ENCODE results near the gene SLC36A1.
A peak's percentile ranks its signal among the peaks of the same experiment; 100 is the strongest.
"Not testable (repeated sequence)": the region's sequence is repeated elsewhere in the genome, so short reads cannot be mapped to it uniquely, and the experiment has no call there.

SLC36A1 gene

DNA sequence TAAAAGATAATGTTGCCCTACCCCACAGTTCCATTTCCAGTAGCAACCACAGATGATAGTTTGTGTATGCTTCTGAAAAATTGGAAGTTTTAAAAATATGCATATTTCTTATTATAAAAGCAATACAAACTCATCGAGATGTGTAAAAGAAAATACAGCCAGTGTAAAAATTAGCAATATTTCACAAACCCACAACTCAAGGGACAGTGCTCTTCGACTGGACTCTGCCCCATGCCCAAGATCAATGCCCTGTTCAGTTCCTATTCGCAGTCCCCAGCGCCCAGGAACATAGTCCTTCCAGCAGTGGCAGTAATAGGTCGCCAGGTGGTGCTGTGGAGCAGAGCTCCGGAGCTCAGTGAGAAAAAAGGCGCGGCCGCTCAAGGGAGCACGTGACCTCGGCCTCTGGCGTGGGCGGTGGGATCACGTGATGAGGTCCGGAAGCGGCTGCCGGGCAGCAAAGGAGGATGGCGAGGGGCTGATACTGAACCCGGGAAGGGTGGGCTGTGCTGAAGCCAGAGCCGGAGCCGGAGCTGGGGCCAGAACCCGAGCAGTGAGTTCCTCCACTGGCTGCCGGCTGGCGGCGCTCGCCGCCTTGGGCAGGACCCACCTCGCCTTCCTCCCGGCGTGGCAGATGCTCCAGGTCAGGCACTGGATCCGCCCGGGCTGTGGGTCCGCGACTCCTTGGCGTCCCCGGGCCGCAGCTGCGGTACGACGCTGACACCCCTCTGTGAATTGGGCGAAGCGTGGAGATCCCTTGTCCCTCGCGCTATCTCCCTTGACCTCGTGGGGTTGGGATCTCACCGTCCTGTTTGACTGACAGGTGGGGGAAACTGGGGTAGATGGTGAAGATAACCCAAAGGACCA is at the start of gene SLC36A1:
SLC36A1 (plus strand) TSS at position 430 of the 864 bp plus-strand sequence. CDS start 11,190 bp downstream, outside the sequence.
- DNase-seq (ENCODE audit: low read depth in 2 of 2) = peak; percentile 83 to 90

DNA sequence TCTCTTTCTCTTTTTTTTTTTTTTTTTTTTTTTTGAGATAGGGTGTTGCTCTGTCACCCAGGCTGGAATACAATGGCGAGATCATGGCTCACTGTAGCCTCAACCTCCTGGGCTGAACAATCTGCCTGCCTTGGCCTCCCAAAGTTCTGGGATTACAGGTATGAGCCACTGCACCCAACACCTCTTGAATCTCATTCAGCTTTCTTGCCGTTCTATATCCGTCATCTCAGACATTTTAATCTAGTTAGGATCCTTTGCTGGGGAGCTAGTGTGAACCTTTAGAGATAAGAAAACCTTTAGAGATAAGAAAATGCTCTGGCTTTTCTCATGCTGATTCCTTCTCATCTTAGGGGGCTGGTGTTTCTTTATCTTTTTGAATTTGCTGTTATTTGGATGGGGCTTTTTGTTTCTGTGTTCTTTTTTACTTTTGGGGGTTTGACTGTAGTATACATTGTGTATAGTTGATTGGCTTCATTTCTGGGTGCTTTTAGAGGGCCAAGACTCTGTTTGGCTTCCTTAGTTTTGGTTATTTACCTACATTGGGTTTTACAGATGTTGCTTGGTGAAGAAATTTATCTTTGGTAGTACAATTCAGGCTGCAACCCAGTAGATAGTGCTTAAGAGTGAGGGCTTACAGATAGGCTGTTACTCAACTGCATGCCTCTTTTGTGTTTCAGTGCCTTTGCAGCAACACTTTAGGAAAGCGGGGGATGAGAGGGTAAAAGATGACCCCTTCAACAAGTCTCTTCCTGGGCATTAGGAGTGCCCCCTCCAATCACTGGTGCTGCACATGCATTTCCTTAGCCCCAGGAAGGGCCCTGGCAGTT is 41.9 kb upstream of the SLC36A1 start:
- no peak for DNase-seq (ENCODE audit: low read depth in 2 of 2)

GRCh38 chr5:151406322-151406947 is 41.0 kb upstream of the SLC36A1 start:
- DNase-seq (ENCODE audit: low read depth in 2 of 2) = no peak

DNA sequence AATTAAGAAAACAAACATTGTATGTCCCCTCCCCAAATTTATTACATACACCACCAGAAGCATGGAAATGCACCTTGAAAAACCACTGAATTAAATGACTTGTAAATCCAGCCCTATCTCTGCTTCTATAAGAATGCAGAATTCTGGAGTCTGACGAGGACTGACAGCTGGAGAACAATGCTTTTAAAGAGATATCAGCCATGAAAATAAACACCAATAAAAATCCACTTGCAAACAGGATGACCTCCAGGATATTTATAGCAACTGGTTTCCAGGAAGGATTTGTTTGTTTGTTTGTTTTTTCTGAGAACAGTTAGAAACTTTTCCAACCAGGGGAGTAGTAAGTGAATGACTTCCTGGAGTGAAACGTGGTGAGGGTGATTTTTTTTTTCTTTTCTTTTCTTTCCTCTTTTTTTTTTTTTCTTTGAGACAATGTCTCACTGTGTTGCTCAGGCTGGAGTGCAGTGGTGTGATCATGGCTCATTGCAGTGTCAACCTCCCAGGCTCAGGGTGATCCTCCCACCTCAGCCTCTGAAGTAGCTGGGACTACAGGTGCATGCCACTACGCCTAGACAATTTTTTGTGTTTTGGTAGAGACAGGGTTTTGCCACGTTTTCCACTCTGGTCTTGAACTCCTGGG is 38.7 kb upstream of the SLC36A1 start:
- DNase-seq (ENCODE audit: low read depth in 2 of 2) = no peak

DNA sequence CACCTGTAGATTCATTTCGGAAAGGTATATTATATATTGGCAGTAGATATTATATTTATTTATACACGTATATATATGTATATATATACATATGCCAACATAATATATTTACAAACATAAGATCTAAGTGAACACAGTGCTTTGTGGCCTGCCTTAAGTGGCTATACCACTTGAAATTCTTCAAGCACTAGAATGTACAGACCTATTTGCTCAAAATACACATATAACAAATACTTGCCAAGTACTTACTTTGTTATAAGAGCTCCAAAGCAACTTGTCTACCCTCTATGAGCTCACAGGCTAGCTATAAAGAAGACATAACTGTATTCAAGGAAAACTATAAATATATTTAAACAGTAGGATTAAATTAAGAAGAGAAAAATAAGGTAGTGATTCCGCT is 33.6 kb upstream of the SLC36A1 start:
- DNase-seq (ENCODE audit: low read depth in 2 of 2) = no peak

GRCh38 chr5:151414536-151414935 is 32.9 kb upstream of the SLC36A1 start:
- no peak for DNase-seq (ENCODE audit: low read depth in 2 of 2)

DNA sequence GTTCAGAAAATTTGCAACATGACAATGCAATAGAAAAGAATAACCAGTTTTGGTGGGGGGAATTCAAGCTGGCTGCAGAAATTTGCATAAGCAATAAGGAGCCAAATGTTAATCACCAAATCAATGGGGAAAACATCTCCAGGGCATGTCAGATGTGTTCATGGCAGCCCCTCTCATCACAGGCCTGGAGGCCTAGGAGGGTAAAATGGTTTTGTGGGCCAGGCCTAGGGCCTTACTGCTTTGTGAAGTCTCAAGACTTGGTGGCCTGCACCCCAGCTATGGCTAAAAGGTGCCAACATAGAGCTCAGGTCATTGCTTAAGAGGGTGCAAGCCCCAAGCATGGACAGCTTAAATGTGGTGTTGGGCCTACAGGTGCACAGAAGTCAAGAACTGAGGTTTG is 29.7 kb upstream of the SLC36A1 start:
- DNase-seq (ENCODE audit: low read depth in 2 of 2) = no peak

DNA sequence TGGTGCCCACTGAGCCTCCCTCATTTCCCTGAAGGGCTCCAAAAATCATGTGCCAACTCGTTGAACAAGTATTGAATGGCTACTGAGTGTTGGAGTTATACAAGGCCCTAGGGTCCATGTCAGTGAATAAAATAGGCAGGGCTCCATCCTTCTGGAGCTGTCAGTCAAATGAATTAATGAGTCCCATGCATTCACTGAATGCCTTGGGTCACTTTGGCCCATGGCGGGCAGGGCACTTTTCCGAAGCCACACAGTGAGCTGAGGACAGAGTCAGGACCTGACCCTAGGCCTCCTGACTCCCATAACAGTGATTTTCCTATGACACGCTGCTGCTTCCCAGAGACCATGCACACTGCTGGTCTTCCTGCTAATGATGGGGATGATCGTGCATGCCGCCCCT is 27.3 kb upstream of the SLC36A1 start:
- DNase-seq (ENCODE audit: low read depth in 2 of 2) = no peak

- DNase-seq (ENCODE audit: low read depth in 2 of 2) = no peak
These were observed 22.4 kb upstream of the SLC36A1 start for GRCh38 chr5:151424892-151425523.

DNA sequence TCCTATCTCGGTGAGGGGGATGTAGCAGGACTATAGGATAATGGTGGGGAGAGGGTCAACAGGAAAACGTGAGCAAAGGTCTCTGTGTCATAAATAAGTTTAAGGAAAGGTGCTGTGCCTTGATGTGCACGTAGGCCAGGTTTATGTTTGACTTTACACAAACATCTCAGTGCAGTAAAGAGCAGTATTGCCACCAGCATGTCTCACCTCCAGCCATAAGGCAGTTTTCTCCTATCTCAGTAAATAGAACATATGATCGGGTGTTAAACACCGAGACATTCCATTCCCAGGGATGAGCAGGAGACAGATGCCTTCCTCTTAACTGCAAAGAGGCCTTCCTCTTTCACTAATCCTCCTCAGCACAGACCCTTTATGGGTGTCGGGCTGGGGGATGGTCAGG is 21.1 kb upstream of the SLC36A1 start:
- not testable (repeated sequence) for DNase-seq (ENCODE audit: low read depth in 2 of 2)

- no peak for DNase-seq (ENCODE audit: low read depth in 2 of 2)
These were observed 20.1 kb upstream of the SLC36A1 start for GRCh38 chr5:151427258-151427657.

DNA sequence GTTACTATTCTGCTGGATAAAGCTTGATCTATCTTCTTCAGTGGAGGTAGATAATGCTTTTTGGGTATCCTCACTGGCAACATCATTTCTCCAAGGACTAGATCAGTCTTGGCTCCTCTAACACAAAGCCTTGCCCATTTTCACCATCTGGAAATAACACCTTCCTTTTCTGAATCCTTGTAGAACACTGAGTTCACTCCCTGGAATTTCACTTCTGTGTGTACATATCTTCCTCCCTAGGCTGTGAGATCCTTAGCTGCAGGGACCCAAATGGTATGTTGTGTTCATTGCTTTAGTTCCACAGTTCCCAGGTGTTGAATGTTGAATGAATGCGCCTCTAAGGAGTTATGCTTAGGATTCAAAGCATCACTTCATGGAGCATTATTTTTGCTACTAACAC is 16.7 kb upstream of the SLC36A1 start:
- no peak for DNase-seq (ENCODE audit: low read depth in 2 of 2)

DNA sequence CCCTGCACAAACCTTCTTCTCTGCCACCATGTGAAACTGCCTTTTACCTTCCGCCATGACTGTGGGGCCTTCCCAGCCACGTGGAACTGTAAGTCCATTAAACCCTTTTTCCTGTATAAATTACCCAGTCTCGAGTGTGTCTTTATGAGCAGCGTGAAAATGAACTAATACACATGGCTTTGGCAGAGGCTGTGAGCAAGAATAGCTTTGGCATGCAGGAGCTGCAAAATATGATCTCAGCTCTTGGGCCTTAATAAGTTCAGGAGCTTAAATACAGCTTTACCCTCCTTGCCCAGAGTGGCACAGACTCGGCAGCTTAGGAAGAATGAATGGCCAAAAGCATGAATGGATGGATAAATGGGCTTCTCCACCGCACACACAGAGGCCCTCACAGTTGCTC is 15.7 kb upstream of the SLC36A1 start:
- DNase-seq (ENCODE audit: low read depth in 2 of 2) = no peak

DNA sequence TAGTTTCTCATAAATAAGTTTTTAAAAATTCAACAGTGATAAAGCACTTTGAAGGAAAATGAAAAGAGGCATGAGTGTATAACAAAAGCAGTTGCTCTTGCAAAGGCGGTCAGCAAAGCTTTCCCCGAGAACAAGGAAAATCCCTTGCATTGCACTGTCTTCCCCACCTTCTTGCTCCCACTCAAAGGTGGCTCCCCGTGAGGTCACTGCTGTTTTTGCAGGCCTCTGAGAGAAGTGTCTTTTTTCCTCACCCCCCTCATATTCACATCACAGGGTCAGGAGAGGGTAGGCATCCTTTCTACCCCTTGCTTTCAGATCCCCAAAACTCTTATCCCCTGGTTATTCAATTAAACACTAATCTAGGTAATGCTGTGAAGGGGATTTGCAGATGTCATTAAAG is 15.2 kb upstream of the SLC36A1 start:
- DNase-seq (ENCODE audit: low read depth in 2 of 2) = no peak

GRCh38 chr5:151434570-151435237 is 12.7 kb upstream of the SLC36A1 start:
- no peak for DNase-seq (ENCODE audit: low read depth in 2 of 2)

DNA sequence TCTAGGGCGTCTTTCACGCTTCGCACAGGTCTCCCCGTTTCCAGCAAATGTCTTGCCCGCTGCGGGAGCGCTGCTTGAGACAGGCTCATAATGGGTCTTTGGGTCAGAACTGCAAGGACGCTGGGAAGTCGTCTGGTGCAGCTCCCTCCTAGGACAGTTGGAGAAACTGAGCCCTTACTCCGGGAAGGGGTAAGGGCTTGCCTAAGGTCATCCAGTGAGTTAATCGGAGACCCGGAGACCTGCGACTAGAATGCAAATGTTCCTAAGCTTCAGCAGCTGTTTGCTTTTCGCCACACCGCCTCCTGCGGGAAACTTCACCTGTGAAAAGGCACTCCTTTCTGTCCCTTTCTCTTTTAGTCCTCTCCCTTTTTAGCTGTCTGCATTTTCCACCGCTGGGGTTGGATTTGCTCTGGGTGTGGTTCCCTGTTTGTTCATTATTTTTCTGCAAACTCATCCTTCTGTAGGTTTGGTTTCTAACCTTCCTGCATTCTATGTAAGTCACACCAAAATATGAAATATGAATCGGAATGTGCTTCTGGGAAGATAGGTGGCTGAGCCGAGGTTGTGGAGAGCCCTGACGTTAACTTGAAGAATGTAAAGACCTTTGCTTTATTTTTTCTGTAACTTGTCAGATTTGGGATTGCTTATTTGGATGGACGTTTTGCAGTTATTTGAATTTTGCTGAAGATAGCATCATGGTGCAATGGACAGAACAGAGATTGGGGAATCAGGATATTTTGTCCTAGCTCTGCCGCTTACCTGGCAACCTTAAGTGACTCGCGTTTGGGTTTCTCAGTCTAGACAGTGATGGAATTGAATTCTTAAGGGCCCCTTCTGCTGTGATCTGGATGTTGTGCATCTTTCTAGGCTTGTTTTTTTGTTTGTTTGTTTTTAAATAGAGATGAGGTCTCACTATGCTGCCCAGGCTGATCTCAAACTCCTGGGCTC is 909 bp downstream of the SLC36A1 start:
- no peak for DNase-seq (ENCODE audit: low read depth in 2 of 2)

- DNase-seq (ENCODE audit: low read depth in 2 of 2) = no peak
These were observed 1.9 kb downstream of the SLC36A1 start for GRCh38 chr5:151449297-151449696.

- no peak for DNase-seq (ENCODE audit: low read depth in 2 of 2)
These were observed 2.4 kb downstream of the SLC36A1 start for GRCh38 chr5:151449839-151450238.

- DNase-seq (ENCODE audit: low read depth in 2 of 2) = no peak
These were observed 3.2 kb downstream of the SLC36A1 start for GRCh38 chr5:151450605-151451004.

All from stimulated activated CD8-positive, alpha-beta memory T cell treated with anti-CD3 and anti-CD28 coated beads, Interleukin-15, amount 100 ng/mL, for 4 hours (primary cell).